PFSK-1 (cell line): ENCODE measurements around the gene SAMSN1.

ENCODE experiments used
- FOXP2 ChIP-seq: optimal IDR thresholded peaks from 2 replicates; pipeline ENCODE3; 2011; ENCODE audit warnings: borderline replicate concordance, control low read depth, inconsistent platforms; ENCODE audit not compliant: insufficient read depth; ENCODE audit errors: extremely low read length, extremely low read depth
- POLR2AphosphoS5 ChIP-seq: IDR thresholded peaks from 2 replicates; pipeline ENCODE4 v1.6.1; 2012; ENCODE audit warnings: low read depth, mild to moderate bottlenecking, control low read depth, low read length, moderate library complexity
- SIN3A ChIP-seq: IDR thresholded peaks from 2 replicates; pipeline ENCODE4 v1.6.1; 2012; ENCODE audit warnings: mild to moderate bottlenecking, low read length, moderate library complexity, borderline replicate concordance; ENCODE audit not compliant: insufficient read depth
- TAF1 ChIP-seq: IDR thresholded peaks from 2 replicates; pipeline ENCODE4 v1.6.1; 2012; ENCODE audit warnings: low read length, control low read depth, borderline replicate concordance; ENCODE audit not compliant: insufficient read depth
- TF ChIP-seq, protein P1 (sequence below), 2 experiments: IDR thresholded peaks; 2 replicates each; pipeline versions ENCODE4 v1.6.1 to v1.8.0; 2011 to 2012; ENCODE audit warnings: low read depth in 2 of 2, low read length in 2 of 2, control low read depth in 1 of 2, inconsistent platforms in 1 of 2, mild to moderate bottlenecking in 1 of 2, moderate library complexity in 1 of 2; ENCODE audit not compliant: insufficient read depth in 1 of 2

The SAMSN1 gene

DNA sequence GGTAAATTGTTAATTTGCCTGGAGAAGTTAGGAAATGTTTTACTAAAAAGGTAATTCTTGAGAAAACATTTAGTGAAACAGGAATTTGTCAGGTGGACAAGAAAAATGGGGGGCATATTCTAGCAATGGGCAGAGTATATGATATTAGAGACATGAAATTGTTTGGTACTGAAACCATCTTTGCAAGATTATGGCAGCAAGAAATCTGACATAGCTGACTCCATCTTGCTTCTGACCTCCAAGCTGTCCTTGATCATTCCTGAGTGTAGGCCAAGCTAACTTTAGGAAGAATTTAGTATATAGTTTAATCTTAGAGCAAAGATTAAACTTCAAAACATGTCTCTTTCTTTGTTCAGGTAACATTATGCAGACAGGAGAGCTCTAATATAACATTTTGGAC, 14.0 kb upstream of the SAMSN1 start:
- no peak for TF ChIP-seq TAF1
- no peak for TF ChIP-seq POLR2AphosphoS5
- no peak for TF ChIP-seq SIN3A
- no peak for TF ChIP-seq FOXP2
- TF ChIP-seq, protein P1, sequence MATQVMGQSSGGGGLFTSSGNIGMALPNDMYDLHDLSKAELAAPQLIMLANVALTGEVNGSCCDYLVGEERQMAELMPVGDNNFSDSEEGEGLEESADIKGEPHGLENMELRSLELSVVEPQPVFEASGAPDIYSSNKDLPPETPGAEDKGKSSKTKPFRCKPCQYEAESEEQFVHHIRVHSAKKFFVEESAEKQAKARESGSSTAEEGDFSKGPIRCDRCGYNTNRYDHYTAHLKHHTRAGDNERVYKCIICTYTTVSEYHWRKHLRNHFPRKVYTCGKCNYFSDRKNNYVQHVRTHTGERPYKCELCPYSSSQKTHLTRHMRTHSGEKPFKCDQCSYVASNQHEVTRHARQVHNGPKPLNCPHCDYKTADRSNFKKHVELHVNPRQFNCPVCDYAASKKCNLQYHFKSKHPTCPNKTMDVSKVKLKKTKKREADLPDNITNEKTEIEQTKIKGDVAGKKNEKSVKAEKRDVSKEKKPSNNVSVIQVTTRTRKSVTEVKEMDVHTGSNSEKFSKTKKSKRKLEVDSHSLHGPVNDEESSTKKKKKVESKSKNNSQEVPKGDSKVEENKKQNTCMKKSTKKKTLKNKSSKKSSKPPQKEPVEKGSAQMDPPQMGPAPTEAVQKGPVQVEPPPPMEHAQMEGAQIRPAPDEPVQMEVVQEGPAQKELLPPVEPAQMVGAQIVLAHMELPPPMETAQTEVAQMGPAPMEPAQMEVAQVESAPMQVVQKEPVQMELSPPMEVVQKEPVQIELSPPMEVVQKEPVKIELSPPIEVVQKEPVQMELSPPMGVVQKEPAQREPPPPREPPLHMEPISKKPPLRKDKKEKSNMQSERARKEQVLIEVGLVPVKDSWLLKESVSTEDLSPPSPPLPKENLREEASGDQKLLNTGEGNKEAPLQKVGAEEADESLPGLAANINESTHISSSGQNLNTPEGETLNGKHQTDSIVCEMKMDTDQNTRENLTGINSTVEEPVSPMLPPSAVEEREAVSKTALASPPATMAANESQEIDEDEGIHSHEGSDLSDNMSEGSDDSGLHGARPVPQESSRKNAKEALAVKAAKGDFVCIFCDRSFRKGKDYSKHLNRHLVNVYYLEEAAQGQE (IDR thresholded peaks at IDR 0.05; ENCODE audit: insufficient read depth in 1 of 2, low read depth in 2 of 2, low read length in 2 of 2) = no peak

- TF ChIP-seq TAF1 (no peak), SIN3A (no peak)
Measured at GRCh38 chr21:14559102-14559501, 13.0 kb upstream of the SAMSN1 start.

GRCh38 chr21:14557413-14557812, 11.3 kb upstream of the SAMSN1 start:
- no peak for TF ChIP-seq FOXP2
- no peak for TF ChIP-seq SIN3A
- TF ChIP-seq POLR2AphosphoS5 = no peak
- no peak for TF ChIP-seq TAF1
- TF ChIP-seq, protein P1 (IDR thresholded peaks at IDR 0.05; ENCODE audit: insufficient read depth in 1 of 2, low read depth in 2 of 2, low read length in 2 of 2) = no peak

- TF ChIP-seq SIN3A = no peak
- TF ChIP-seq POLR2AphosphoS5 = no peak
- TF ChIP-seq TAF1 = no peak
- TF ChIP-seq FOXP2 = no peak
- TF ChIP-seq, protein P1 (IDR thresholded peaks at IDR 0.05; ENCODE audit: insufficient read depth in 1 of 2, low read depth in 2 of 2, low read length in 2 of 2) = no peak
Measured at GRCh38 chr21:14554948-14555347, 8.8 kb upstream of the SAMSN1 start.

GRCh38 chr21:14553422-14553821, 7.3 kb upstream of the SAMSN1 start:
- TF ChIP-seq SIN3A (no peak), POLR2AphosphoS5 (no peak), TAF1 (no peak), FOXP2 (no peak)
- TF ChIP-seq, protein P1 (IDR thresholded peaks at IDR 0.05; ENCODE audit: insufficient read depth in 1 of 2, low read depth in 2 of 2, low read length in 2 of 2) = no peak
